Measurements from ENCODE around the gene XRCC5.
A peak's percentile ranks its signal among the peaks of the same experiment; 100 is the strongest.

XRCC5 gene

GRCh38 chr2:216084547-216084946, 24.6 kb upstream of the XRCC5 start:
- no peaks in the 10 kb centered on the region for H3K27me3 ChIP-seq (replicated peaks in 2 of 5; ENCODE audit: control insufficient read depth in 4 of 5, insufficient read depth in 5 of 5, low read length in 4 of 5)
- peak in 1 of 3 donors; percentile 15 for DNase-seq
- ChIA-PET CTCF (no interaction called here), POLR2A (interaction anchor here (0.9 kb wide), 1 partner anchor 22 kb away, joined by 3 read pairs; no protein-coding TSS in a partner anchor)
- WGBS (ENCODE audit: insufficient coverage) = 47% methylated on average over 3 of the region's 3 CpGs
- H3K4me1 ChIP-seq (ENCODE audit: control extremely low read depth in 1 of 4, control insufficient read depth in 4 of 4, insufficient read depth in 4 of 4, low read length in 3 of 4) = peaks cover 7 to 19% (median 16%) of the 10 kb centered on the region in 4 experiments
- H3K36me3 ChIP-seq (ENCODE audit: control insufficient read depth in 4 of 4, insufficient read depth in 4 of 4, low read length in 3 of 4) = no peaks in the 10 kb centered on the region
- H3K9me3 ChIP-seq (ENCODE audit: control extremely low read depth in 1 of 5, control insufficient read depth in 4 of 5, insufficient read depth in 2 of 5, low read depth in 1 of 5, low read length in 4 of 5) = no peaks in the 10 kb centered on the region
- H3K4me3 ChIP-seq (ENCODE audit: control insufficient read depth in 1 of 7, extremely low read depth in 1 of 7, insufficient read depth in 4 of 7, low read depth in 2 of 7, low read length in 6 of 7) = no peak overlapping the region
- H3K27ac ChIP-seq (ENCODE audit: insufficient read depth in 1 of 2, low read depth in 1 of 2, low read length in 2 of 2, poor library complexity in 1 of 2, severe bottlenecking in 2 of 2) = no peak overlapping the region

- WGBS (ENCODE audit: insufficient coverage) = no CpG with 5 or more reads among the region's 2 CpGs
- no peaks in the 10 kb centered on the region for H3K9me3 ChIP-seq (ENCODE audit: control extremely low read depth in 1 of 5, control insufficient read depth in 4 of 5, insufficient read depth in 2 of 5, low read depth in 1 of 5, low read length in 4 of 5)
- H3K4me3 ChIP-seq (ENCODE audit: control insufficient read depth in 1 of 7, extremely low read depth in 1 of 7, insufficient read depth in 4 of 7, low read depth in 2 of 7, low read length in 6 of 7) = no peak overlapping the region
- no peak for DNase-seq
- no peak overlapping the region for H3K27ac ChIP-seq (ENCODE audit: insufficient read depth in 1 of 2, low read depth in 1 of 2, low read length in 2 of 2, poor library complexity in 1 of 2, severe bottlenecking in 2 of 2)
- H3K36me3 ChIP-seq (ENCODE audit: control insufficient read depth in 4 of 4, insufficient read depth in 4 of 4, low read length in 3 of 4) = no peaks in the 10 kb centered on the region
- CTCF ChIA-PET = no interaction called here
- H3K4me1 ChIP-seq (ENCODE audit: control extremely low read depth in 1 of 4, control insufficient read depth in 4 of 4, insufficient read depth in 4 of 4, low read length in 3 of 4) = peaks cover 7 to 15% (median 11%) of the 10 kb centered on the region in 4 experiments
- H3K27me3 ChIP-seq (replicated peaks in 2 of 5; ENCODE audit: control insufficient read depth in 4 of 5, insufficient read depth in 5 of 5, low read length in 4 of 5) = no peaks in the 10 kb centered on the region
- POLR2A ChIA-PET = no interaction called here
These were observed 22.8 kb upstream of the XRCC5 start for GRCh38 chr2:216086207-216086893.

- Histone ChIP-seq H3K27ac (ENCODE audit: insufficient read depth in 1 of 2, low read depth in 1 of 2, low read length in 2 of 2, poor library complexity in 1 of 2, severe bottlenecking in 2 of 2) (no peak overlapping the region), H3K9me3 (ENCODE audit: control extremely low read depth in 1 of 5, control insufficient read depth in 4 of 5, insufficient read depth in 2 of 5, low read depth in 1 of 5, low read length in 4 of 5) (no peaks in the 10 kb centered on the region), H3K4me1 (ENCODE audit: control extremely low read depth in 1 of 4, control insufficient read depth in 4 of 4, insufficient read depth in 4 of 4, low read length in 3 of 4) (no peaks in the 10 kb centered on the region), H3K36me3 (ENCODE audit: control insufficient read depth in 4 of 4, insufficient read depth in 4 of 4, low read length in 3 of 4) (no peaks in the 10 kb centered on the region), H3K27me3 (replicated peaks in 2 of 5; ENCODE audit: control insufficient read depth in 4 of 5, insufficient read depth in 5 of 5, low read length in 4 of 5) (no peaks in the 10 kb centered on the region), H3K4me3 (ENCODE audit: control insufficient read depth in 1 of 7, extremely low read depth in 1 of 7, insufficient read depth in 4 of 7, low read depth in 2 of 7, low read length in 6 of 7) (no peak overlapping the region)
- WGBS (ENCODE audit: insufficient coverage) = no CpG with 5 or more reads among the region's 1 CpG
- ChIA-PET POLR2A (no interaction called here), CTCF (interaction anchor here (1.3 kb wide), 1 partner anchor 67 kb away, joined by 3 read pairs; no protein-coding TSS in a partner anchor)
- DNase-seq = no peak
These were observed 18.8 kb upstream of the XRCC5 start for GRCh38 chr2:216090369-216090786.

- DNase-seq = no peak
- ChIA-PET POLR2A (no interaction called here), CTCF (interaction anchor here (0.8 to 1.4 kb wide), 4 partner anchors 9 to 17 kb away, joined by 3 to 4 read pairs (median 3); no protein-coding TSS in a partner anchor)
- Histone ChIP-seq H3K27ac (ENCODE audit: insufficient read depth in 1 of 2, low read depth in 1 of 2, low read length in 2 of 2, poor library complexity in 1 of 2, severe bottlenecking in 2 of 2) (no peak overlapping the region), H3K4me1 (ENCODE audit: control extremely low read depth in 1 of 4, control insufficient read depth in 4 of 4, insufficient read depth in 4 of 4, low read length in 3 of 4) (no peaks in the 10 kb centered on the region), H3K9me3 (ENCODE audit: control extremely low read depth in 1 of 5, control insufficient read depth in 4 of 5, insufficient read depth in 2 of 5, low read depth in 1 of 5, low read length in 4 of 5) (no peaks in the 10 kb centered on the region), H3K27me3 (replicated peaks in 2 of 5; ENCODE audit: control insufficient read depth in 4 of 5, insufficient read depth in 5 of 5, low read length in 4 of 5) (no peaks in the 10 kb centered on the region), H3K4me3 (ENCODE audit: control insufficient read depth in 1 of 7, extremely low read depth in 1 of 7, insufficient read depth in 4 of 7, low read depth in 2 of 7, low read length in 6 of 7) (no peak overlapping the region), H3K36me3 (ENCODE audit: control insufficient read depth in 4 of 4, insufficient read depth in 4 of 4, low read length in 3 of 4) (no peaks in the 10 kb centered on the region)
- WGBS (ENCODE audit: insufficient coverage) = 100% methylated on average over 1 of the region's 2 CpGs
These were observed 16.5 kb upstream of the XRCC5 start for GRCh38 chr2:216092646-216093045.

GRCh38 chr2:216094701-216095100, 14.4 kb upstream of the XRCC5 start:
- Histone ChIP-seq H3K36me3 (ENCODE audit: control insufficient read depth in 4 of 4, insufficient read depth in 4 of 4, low read length in 3 of 4) (no peaks in the 10 kb centered on the region), H3K4me3 (ENCODE audit: control insufficient read depth in 1 of 7, extremely low read depth in 1 of 7, insufficient read depth in 4 of 7, low read depth in 2 of 7, low read length in 6 of 7) (no peak overlapping the region), H3K9me3 (ENCODE audit: control extremely low read depth in 1 of 5, control insufficient read depth in 4 of 5, insufficient read depth in 2 of 5, low read depth in 1 of 5, low read length in 4 of 5) (peaks cover 0 to 1% (median 0%) of the 10 kb centered on the region in 5 experiments), H3K27me3 (replicated peaks in 2 of 5; ENCODE audit: control insufficient read depth in 4 of 5, insufficient read depth in 5 of 5, low read length in 4 of 5) (no peaks in the 10 kb centered on the region), H3K4me1 (ENCODE audit: control extremely low read depth in 1 of 4, control insufficient read depth in 4 of 4, insufficient read depth in 4 of 4, low read length in 3 of 4) (no peaks in the 10 kb centered on the region), H3K27ac (ENCODE audit: insufficient read depth in 1 of 2, low read depth in 1 of 2, low read length in 2 of 2, poor library complexity in 1 of 2, severe bottlenecking in 2 of 2) (no peak overlapping the region)
- ChIA-PET POLR2A (no interaction called here), CTCF (interaction anchor here (0.6 kb wide), 1 partner anchor 31 kb away, joined by 3 read pairs; no protein-coding TSS in a partner anchor)
- no peak for DNase-seq
- WGBS (ENCODE audit: insufficient coverage) = 83% methylated on average over 2 of the region's 3 CpGs

GRCh38 chr2:216098421-216099334, 10.5 kb upstream of the XRCC5 start:
- no peaks in the 10 kb centered on the region for H3K36me3 ChIP-seq (ENCODE audit: control insufficient read depth in 4 of 4, insufficient read depth in 4 of 4, low read length in 3 of 4)
- WGBS (ENCODE audit: insufficient coverage) = 99% methylated on average over 6 of the region's 9 CpGs
- CTCF ChIA-PET = interaction anchor here (1.4 kb wide), 1 partner anchor 17 kb away, joined by 3 read pairs; the partner anchor contains the start of genes PECR and TMEM169
- H3K27me3 ChIP-seq (replicated peaks in 2 of 5; ENCODE audit: control insufficient read depth in 4 of 5, insufficient read depth in 5 of 5, low read length in 4 of 5) = no peaks in the 10 kb centered on the region
- H3K9me3 ChIP-seq (ENCODE audit: control extremely low read depth in 1 of 5, control insufficient read depth in 4 of 5, insufficient read depth in 2 of 5, low read depth in 1 of 5, low read length in 4 of 5) = peaks cover 0 to 4% (median 0%) of the 10 kb centered on the region in 5 experiments
- POLR2A ChIA-PET = no interaction called here
- H3K4me3 ChIP-seq (ENCODE audit: control insufficient read depth in 1 of 7, extremely low read depth in 1 of 7, insufficient read depth in 4 of 7, low read depth in 2 of 7, low read length in 6 of 7) = no peak overlapping the region
- no peaks in the 10 kb centered on the region for H3K4me1 ChIP-seq (ENCODE audit: control extremely low read depth in 1 of 4, control insufficient read depth in 4 of 4, insufficient read depth in 4 of 4, low read length in 3 of 4)
- DNase-seq = no peak
- no peak overlapping the region for H3K27ac ChIP-seq (ENCODE audit: insufficient read depth in 1 of 2, low read depth in 1 of 2, low read length in 2 of 2, poor library complexity in 1 of 2, severe bottlenecking in 2 of 2)

GRCh38 chr2:216101109-216101508, 8.0 kb upstream of the XRCC5 start:
- DNase-seq = no peak
- no peak overlapping the region for H3K4me3 ChIP-seq (ENCODE audit: control insufficient read depth in 1 of 7, extremely low read depth in 1 of 7, insufficient read depth in 4 of 7, low read depth in 2 of 7, low read length in 6 of 7)
- POLR2A ChIA-PET = no interaction called here
- H3K9me3 ChIP-seq (ENCODE audit: control extremely low read depth in 1 of 5, control insufficient read depth in 4 of 5, insufficient read depth in 2 of 5, low read depth in 1 of 5, low read length in 4 of 5) = peaks cover 0 to 4% (median 0%) of the 10 kb centered on the region in 5 experiments
- H3K4me1 ChIP-seq (ENCODE audit: control extremely low read depth in 1 of 4, control insufficient read depth in 4 of 4, insufficient read depth in 4 of 4, low read length in 3 of 4) = no peaks in the 10 kb centered on the region
- H3K36me3 ChIP-seq (ENCODE audit: control insufficient read depth in 4 of 4, insufficient read depth in 4 of 4, low read length in 3 of 4) = no peaks in the 10 kb centered on the region
- H3K27me3 ChIP-seq (replicated peaks in 2 of 5; ENCODE audit: control insufficient read depth in 4 of 5, insufficient read depth in 5 of 5, low read length in 4 of 5) = no peaks in the 10 kb centered on the region
- CTCF ChIA-PET = interaction anchor here (1.1 kb wide), 1 partner anchor 9 kb away, joined by 3 read pairs; no protein-coding TSS in a partner anchor
- WGBS (ENCODE audit: insufficient coverage) = 97% methylated on average over 4 of the region's 4 CpGs
- H3K27ac ChIP-seq (ENCODE audit: insufficient read depth in 1 of 2, low read depth in 1 of 2, low read length in 2 of 2, poor library complexity in 1 of 2, severe bottlenecking in 2 of 2) = no peak overlapping the region

All from common myeloid progenitor, CD34-positive (primary cell).